GM12891 (cell line): Measurements from ENCODE around the gene TOP1.

Experiments used
- PAX5 ChIP-seq: IDR thresholded peaks from 2 replicates; pipeline ENCODE4 v1.6.1; 2011; ENCODE audit warnings: low read length, moderate library complexity, mild to moderate bottlenecking; ENCODE audit not compliant: insufficient read depth, severe bottlenecking
- POLR2A ChIP-seq: IDR thresholded peaks from 2 replicates; pipeline ENCODE4 v1.6.1; 2011; ENCODE audit warnings: low read depth, low read length, control low read depth
- POLR2AphosphoS5 ChIP-seq: IDR thresholded peaks from 2 replicates; pipeline ENCODE4 v1.6.1; 2011; ENCODE audit warnings: low read depth, low read length, control low read depth
- POU2F2 ChIP-seq: IDR thresholded peaks from 2 replicates; pipeline ENCODE4 v1.6.1; 2011; ENCODE audit warnings: low read depth, mild to moderate bottlenecking, control low read depth, low read length, moderate library complexity
- SPI1 ChIP-seq: IDR thresholded peaks from 2 replicates; pipeline ENCODE4 v1.6.1; 2011; ENCODE audit warnings: low read depth, low read length, control low read depth
- TAF1 ChIP-seq: IDR thresholded peaks from 2 replicates; pipeline ENCODE4 v1.6.1; 2011; ENCODE audit warnings: low read depth, low read length, control low read depth

GRCh38 chr20:41011551-41012067 is 17.0 kb upstream of the TOP1 start:
- TF ChIP-seq TAF1 (no peak), POLR2A (no peak), POLR2AphosphoS5 (0 out of 2 replicates have a peak, but pooled peaks have one; percentile 23), PAX5 (no peak), POU2F2 (peak; percentile 76; the same call in 1 of the 2 replicates), SPI1 (peak; percentile 97)
